HepG2 (cell line): ENCODE data around the gene FGF21. TPM values are rescaled to one million over a fixed set of nuclear protein-coding genes. Genes with fewer than 3 reads are reported as not detected.

Source experiments
- HDAC1 ChIP-seq: sonication (generic); formaldehyde crosslinking; IDR thresholded peaks from 2 replicates; pipeline ENCODE4 v1.5.1; 2020; ENCODE audit warnings: mild to moderate bottlenecking, missing genetic modification reagents
- KDM1A ChIP-seq: IDR thresholded peaks from 2 replicates; pipeline ENCODE4 v1.6.1; 2016; ENCODE audit warnings: missing compliant biosample characterization
- KLF13 ChIP-seq: sonication (generic); formaldehyde crosslinking; IDR thresholded peaks from 2 replicates; pipeline ENCODE4 v1.4.0; 2020; ENCODE audit warnings: mild to moderate bottlenecking, missing genetic modification reagents
- NCOA1 ChIP-seq: sonication (generic); formaldehyde crosslinking; IDR thresholded peaks from 2 replicates; pipeline ENCODE4 v1.9.0; 2021; ENCODE audit warnings: missing genetic modification reagents
- NFRKB ChIP-seq: fragments of 450-650 bp; IDR thresholded peaks from 2 replicates; pipeline ENCODE4 v1.6.1; 2017
- NRL ChIP-seq: sonication (generic); formaldehyde crosslinking; IDR thresholded peaks from 2 replicates; pipeline ENCODE4 v1.5.0; 2020; ENCODE audit warnings: missing genetic modification reagents, mild to moderate bottlenecking, moderate library complexity, borderline replicate concordance
- RELA ChIP-seq: sonication (generic); formaldehyde crosslinking; IDR thresholded peaks from 2 replicates; pipeline ENCODE4 v1.4.0; 2020; ENCODE audit warnings: missing genetic modification reagents
- SIX4 ChIP-seq: sonication (generic); formaldehyde crosslinking; IDR thresholded peaks from 2 replicates; pipeline ENCODE4 v1.4.0; 2020; ENCODE audit warnings: missing genetic modification reagents
- SMYD3 ChIP-seq: sonication (generic); formaldehyde crosslinking; IDR thresholded peaks from 2 replicates; pipeline ENCODE4 v1.8.1; 2023; ENCODE audit warnings: mild to moderate bottlenecking, missing genetic modification reagents
- SOX6 ChIP-seq, 2 experiments: fragments of 450-650 bp in 1 of 2; sonication (generic) in 1 of 2; formaldehyde crosslinking in 1 of 2; IDR thresholded peaks; 2 replicates each; pipeline versions ENCODE4 v1.4.0 to v1.6.1; 2017 to 2020; ENCODE audit warnings: antibody characterized with exemption in 1 of 2, mild to moderate bottlenecking in 1 of 2, missing genetic modification reagents in 1 of 2
- XBP1 ChIP-seq: sonication (generic); formaldehyde crosslinking; IDR thresholded peaks from 2 replicates; pipeline ENCODE4 v1.5.0; 2020; ENCODE audit warnings: missing genetic modification reagents
- ZBTB20 ChIP-seq: sonication (generic); formaldehyde crosslinking; IDR thresholded peaks from 2 replicates; pipeline ENCODE4 v1.8.1; 2023; ENCODE audit warnings: missing genetic modification reagents, low read depth, mild to moderate bottlenecking, borderline replicate concordance
- ZKSCAN5 ChIP-seq: sonication (generic); formaldehyde crosslinking; IDR thresholded peaks from 2 replicates; pipeline ENCODE4 v1.5.1; 2020; ENCODE audit warnings: mild to moderate bottlenecking, missing genetic modification reagents
- ZNF329 ChIP-seq: sonication (generic); formaldehyde crosslinking; IDR thresholded peaks from 2 replicates; pipeline ENCODE4 v1.9.0; 2021; ENCODE audit warnings: low read depth, mild to moderate bottlenecking, missing genetic modification reagents
- ZNF333 ChIP-seq: sonication (generic); formaldehyde crosslinking; IDR thresholded peaks from 2 replicates; pipeline ENCODE4 v1.4.0; 2020; ENCODE audit warnings: mild to moderate bottlenecking, missing genetic modification reagents, borderline replicate concordance
- ZNF367 ChIP-seq: sonication (generic); formaldehyde crosslinking; IDR thresholded peaks from 2 replicates; pipeline ENCODE4 v1.4.0; 2020; ENCODE audit warnings: missing genetic modification reagents, borderline replicate concordance
- ZNF567 ChIP-seq: sonication (generic); formaldehyde crosslinking; IDR thresholded peaks from 2 replicates; pipeline ENCODE4 v1.8.1; 2023; ENCODE audit warnings: mild to moderate bottlenecking, missing genetic modification reagents, borderline replicate concordance
- polyA plus RNA-seq, 8 experiments: library from polyadenylated mRNA; depleted of rRNA in 3 of 8; stranded (reverse) in 7 of 8; unstranded in 1 of 8; fragments of >200 nt; fragmentation: Illumina TruSeq in 4 of 8; extraction: Trizol in 4 of 8; gene quantifications; 2 replicates each; pipeline versions ENCODE4 v1.2.1 to v1.2.3, GENCODE V29; 2011 to 2016; ENCODE audit warnings: low read depth in 4 of 8, missing spikeins in 1 of 8, mixed read lengths in 1 of 8; ENCODE audit not compliant: insufficient read depth in 1 of 8
- total RNA-seq, 5 experiments: library from RNA; depleted of rRNA; stranded (reverse); fragments of >200 nt; fragmentation: Illumina TruSeq; extraction: Trizol; gene quantifications; 2 replicates each; pipeline ENCODE4 v1.2.3, GENCODE V29; 2016; ENCODE audit warnings: low read depth in 1 of 5
- TF ChIP-seq, protein P1 (sequence below): sonication (generic); formaldehyde crosslinking; IDR thresholded peaks from 2 replicates; pipeline ENCODE4 v1.5.1; 2020; ENCODE audit warnings: mild to moderate bottlenecking, missing genetic modification reagents
- TF ChIP-seq, protein P2 (sequence below): sonication (generic); formaldehyde crosslinking; IDR thresholded peaks from 2 replicates; pipeline ENCODE4 v1.4.0; 2020; ENCODE audit warnings: mild to moderate bottlenecking, missing genetic modification reagents
- TF ChIP-seq, protein P3 (sequence below): sonication (generic); formaldehyde crosslinking; IDR thresholded peaks from 2 replicates; pipeline ENCODE4 v1.5.0; 2020; ENCODE audit warnings: missing genetic modification reagents
- TF ChIP-seq, protein P4 (sequence below): IDR thresholded peaks from 2 replicates; pipeline ENCODE4 v1.4.0; 2020; ENCODE audit warnings: mild to moderate bottlenecking, missing genetic modification reagents
- TF ChIP-seq, protein P5 (sequence below): sonication (generic); formaldehyde crosslinking; IDR thresholded peaks from 2 replicates; pipeline ENCODE4 v1.5.1; 2020; ENCODE audit warnings: missing genetic modification reagents, mild to moderate bottlenecking, borderline replicate concordance

The FGF21 gene
- total and polyA plus RNA-seq, 2 of the 13 experiments (the other 11 are each of a cell fraction or from before 2014, with no cell fraction given): 0.17 TPM; not detected in 1

DNA sequence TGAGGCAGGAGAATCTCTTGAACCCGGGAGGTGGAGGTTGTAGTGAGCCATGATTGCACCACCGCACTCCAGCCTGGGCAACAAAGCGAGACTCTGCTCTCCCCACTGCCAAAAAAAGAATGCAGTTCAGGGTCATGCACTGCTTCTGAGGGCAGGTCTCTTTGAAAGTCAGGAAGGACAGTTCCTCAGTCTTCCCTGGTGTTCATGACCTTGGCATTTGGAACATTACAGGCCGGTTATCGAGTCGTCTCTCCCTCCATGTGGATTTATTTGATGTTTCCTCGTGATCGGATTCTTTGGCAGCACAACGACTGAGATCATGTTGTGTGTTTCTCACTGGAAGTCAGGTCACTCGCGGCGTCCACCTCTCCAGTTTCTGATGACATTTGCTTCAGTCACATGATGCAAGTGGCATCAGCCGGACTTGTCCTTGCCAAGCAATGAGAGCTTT lies 17.2 kb downstream of the FGF21 start (continued):
- TF ChIP-seq, protein P1, sequence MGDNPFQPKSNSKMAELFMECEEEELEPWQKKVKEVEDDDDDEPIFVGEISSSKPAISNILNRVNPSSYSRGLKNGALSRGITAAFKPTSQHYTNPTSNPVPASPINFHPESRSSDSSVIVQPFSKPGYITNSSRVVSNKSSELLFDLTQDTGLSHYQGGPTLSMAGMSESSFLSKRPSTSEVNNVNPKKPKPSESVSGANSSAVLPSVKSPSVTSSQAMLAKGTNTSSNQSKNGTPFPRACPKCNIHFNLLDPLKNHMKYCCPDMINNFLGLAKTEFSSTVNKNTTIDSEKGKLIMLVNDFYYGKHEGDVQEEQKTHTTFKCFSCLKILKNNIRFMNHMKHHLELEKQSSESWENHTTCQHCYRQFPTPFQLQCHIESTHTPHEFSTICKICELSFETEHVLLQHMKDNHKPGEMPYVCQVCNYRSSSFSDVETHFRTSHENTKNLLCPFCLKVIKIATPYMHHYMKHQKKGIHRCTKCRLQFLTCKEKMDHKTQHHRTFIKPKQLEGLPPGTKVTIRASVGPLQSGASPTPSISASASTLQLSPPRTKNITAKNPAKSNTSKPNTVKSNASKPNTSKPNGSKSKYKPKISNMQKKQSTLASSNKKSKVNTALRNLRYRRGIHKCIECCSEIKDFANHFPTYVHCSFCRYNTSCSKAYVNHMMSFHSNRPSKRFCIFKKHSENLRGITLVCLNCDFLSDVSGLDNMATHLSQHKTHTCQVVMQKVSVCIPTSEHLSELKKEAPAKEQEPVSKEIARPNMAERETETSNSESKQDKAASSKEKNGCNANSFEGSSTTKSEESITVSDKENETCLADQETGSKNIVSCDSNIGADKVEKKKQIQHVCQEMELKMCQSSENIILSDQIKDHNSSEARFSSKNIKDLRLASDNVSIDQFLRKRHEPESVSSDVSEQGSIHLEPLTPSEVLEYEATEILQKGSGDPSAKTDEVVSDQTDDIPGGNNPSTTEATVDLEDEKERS (CRISPR knock-in tag): no peak; the same call in 1 of the 2 replicates
- TF ChIP-seq KLF13 (CRISPR knock-in tag) (no peak), ZNF567 (CRISPR knock-in tag) (no peak), NCOA1 (no peak), ZKSCAN5 (no peak), SIX4 (CRISPR knock-in tag) (no peak), XBP1 (CRISPR knock-in tag) (no peak), NFRKB (no peak), HDAC1 (no peak), NRL (CRISPR knock-in tag) (no peak), ZNF333 (CRISPR knock-in tag) (no peak), SOX6 (IDR thresholded peaks at IDR 0.05) (no peak), SOX6 (CRISPR knock-in tag; IDR thresholded peaks at IDR 0.05) (peak; percentile 39), RELA (no peak), ZNF329 (CRISPR knock-in tag) (no peak), ZBTB20 (CRISPR knock-in tag) (no peak), KDM1A (no peak), ZNF367 (CRISPR knock-in tag) (no peak), SMYD3 (no peak)
- TF ChIP-seq, protein P2, sequence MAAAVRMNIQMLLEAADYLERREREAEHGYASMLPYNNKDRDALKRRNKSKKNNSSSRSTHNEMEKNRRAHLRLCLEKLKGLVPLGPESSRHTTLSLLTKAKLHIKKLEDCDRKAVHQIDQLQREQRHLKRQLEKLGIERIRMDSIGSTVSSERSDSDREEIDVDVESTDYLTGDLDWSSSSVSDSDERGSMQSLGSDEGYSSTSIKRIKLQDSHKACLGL: no peak
- TF ChIP-seq, protein P3, sequence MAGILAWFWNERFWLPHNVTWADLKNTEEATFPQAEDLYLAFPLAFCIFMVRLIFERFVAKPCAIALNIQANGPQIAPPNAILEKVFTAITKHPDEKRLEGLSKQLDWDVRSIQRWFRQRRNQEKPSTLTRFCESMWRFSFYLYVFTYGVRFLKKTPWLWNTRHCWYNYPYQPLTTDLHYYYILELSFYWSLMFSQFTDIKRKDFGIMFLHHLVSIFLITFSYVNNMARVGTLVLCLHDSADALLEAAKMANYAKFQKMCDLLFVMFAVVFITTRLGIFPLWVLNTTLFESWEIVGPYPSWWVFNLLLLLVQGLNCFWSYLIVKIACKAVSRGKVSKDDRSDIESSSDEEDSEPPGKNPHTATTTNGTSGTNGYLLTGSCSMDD (CRISPR knock-in tag): no peak
- TF ChIP-seq, protein P4, sequence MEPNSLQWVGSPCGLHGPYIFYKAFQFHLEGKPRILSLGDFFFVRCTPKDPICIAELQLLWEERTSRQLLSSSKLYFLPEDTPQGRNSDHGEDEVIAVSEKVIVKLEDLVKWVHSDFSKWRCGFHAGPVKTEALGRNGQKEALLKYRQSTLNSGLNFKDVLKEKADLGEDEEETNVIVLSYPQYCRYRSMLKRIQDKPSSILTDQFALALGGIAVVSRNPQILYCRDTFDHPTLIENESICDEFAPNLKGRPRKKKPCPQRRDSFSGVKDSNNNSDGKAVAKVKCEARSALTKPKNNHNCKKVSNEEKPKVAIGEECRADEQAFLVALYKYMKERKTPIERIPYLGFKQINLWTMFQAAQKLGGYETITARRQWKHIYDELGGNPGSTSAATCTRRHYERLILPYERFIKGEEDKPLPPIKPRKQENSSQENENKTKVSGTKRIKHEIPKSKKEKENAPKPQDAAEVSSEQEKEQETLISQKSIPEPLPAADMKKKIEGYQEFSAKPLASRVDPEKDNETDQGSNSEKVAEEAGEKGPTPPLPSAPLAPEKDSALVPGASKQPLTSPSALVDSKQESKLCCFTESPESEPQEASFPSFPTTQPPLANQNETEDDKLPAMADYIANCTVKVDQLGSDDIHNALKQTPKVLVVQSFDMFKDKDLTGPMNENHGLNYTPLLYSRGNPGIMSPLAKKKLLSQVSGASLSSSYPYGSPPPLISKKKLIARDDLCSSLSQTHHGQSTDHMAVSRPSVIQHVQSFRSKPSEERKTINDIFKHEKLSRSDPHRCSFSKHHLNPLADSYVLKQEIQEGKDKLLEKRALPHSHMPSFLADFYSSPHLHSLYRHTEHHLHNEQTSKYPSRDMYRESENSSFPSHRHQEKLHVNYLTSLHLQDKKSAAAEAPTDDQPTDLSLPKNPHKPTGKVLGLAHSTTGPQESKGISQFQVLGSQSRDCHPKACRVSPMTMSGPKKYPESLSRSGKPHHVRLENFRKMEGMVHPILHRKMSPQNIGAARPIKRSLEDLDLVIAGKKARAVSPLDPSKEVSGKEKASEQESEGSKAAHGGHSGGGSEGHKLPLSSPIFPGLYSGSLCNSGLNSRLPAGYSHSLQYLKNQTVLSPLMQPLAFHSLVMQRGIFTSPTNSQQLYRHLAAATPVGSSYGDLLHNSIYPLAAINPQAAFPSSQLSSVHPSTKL: peak; percentile 88
- TF ChIP-seq, protein P5, sequence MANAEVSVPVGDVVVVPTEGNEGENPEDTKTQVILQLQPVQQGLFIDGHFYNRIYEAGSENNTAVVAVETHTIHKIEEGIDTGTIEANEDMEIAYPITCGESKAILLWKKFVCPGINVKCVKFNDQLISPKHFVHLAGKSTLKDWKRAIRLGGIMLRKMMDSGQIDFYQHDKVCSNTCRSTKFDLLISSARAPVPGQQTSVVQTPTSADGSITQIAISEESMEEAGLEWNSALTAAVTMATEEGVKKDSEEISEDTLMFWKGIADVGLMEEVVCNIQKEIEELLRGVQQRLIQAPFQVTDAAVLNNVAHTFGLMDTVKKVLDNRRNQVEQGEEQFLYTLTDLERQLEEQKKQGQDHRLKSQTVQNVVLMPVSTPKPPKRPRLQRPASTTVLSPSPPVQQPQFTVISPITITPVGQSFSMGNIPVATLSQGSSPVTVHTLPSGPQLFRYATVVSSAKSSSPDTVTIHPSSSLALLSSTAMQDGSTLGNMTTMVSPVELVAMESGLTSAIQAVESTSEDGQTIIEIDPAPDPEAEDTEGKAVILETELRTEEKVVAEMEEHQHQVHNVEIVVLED (CRISPR knock-in tag): no peak
